Measurements from ENCODE around the gene PPP1R27. TPM values are rescaled to one million over a fixed set of nuclear protein-coding genes. Genes with fewer than 3 reads are reported as not detected.
A peak's percentile ranks its signal among the peaks of the same experiment; 100 is the strongest.

PPP1R27 gene
- polyA plus RNA-seq, 6 donors from 2014 or later = 0.18 to 0.64 TPM; not detected in 4

DNA sequence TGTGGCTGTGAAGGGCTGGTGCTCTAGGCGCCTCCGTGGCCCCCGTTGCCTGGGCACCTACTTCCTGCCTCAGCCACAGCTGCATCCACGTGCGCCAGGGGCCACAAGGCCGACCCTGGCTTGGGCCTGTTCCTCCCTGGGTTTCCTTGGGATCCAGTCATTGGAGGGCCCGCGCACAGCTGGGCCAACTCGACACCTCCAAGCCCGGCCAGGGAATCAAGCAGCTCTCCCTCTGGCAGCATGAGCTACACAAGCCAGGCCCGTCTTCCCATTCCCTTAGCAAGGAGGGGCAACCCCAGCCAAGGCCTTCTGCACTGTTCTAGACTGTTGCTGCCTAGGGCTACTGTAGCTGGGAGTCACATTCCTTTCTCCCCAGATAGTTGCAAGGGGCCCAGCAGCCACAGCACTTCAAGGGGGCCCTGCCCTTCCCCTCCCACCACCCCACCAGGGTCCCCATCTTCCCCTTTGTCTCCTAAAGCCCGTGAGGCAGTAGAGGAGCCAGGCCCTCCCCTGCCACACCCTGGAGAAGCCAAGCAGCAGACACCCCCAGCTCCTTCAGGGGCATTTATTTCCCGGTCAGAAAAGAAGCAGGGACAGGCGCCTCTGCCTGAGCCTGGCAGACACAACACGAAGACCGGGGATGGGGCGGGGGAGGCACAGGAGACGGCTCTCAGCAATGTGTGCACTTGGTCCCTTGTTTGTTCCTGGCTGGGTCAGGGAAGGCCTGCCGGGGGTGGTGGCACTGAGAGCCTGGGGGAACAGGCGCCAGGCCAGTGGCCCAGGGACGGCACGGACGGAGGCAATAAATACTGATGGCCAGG, 32.5 kb upstream of the PPP1R27 start:
- DNase-seq (no peak), ATAC-seq (ENCODE audit: low read depth in 2 of 2) (no peak)
- Mint-ChIP-seq H3K4me3 (peak overlapping the region in 3 of 8 donors; percentile 24 to 57 (median 30)), H3K27me3 (no peaks in the 10 kb centered on the region), H3K4me1 (peaks cover 17 to 41% (median 25%) of the 10 kb centered on the region in 3 donors), H3K9me3 (no peaks in the 10 kb centered on the region), H3K27ac (peak overlapping the region in 5 of 6 donors; percentile 69 to 95 (median 92)), H3K36me3 (no peaks in the 10 kb centered on the region)

DNA sequence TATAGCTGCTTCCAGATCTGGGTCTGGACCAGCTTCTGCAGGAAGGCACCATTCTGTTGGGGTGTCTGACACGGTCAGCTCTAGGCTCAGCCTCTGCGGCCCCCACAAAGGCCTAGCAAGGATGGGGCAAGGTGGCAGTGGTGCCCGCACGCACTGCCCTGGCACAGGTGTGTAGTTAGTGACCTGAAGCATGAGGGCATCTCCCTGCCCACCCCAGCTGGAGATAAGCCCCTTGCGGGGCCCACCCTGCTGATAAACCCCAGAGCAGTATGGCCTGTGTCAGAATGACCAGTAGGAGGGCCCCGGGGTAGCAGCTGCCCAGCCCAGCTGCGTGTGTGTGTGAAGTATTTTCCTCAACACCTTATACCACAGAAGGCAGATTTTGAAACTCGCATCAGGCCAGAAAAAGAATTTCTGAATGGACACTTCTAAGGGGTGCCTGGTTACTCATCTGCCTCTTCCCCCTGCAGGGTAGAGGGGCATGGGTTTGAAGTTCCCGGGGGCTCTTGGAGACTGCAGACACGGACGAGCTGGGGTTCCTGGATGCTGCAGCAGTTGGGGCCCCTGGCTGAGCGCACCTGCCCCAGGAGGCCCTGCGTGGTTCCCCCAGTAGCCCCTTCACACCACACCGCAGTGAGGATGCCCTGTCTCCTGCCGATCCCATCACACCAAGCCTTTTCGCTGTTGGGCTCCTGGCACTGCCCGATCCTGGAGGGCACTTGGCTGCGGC, 31.8 kb upstream of the PPP1R27 start:
- Mint-ChIP-seq H3K9me3 (no peaks in the 10 kb centered on the region), H3K27ac (peak overlapping the region in 4 of 6 donors; percentile 69 to 95 (median 94))
- no peak for ATAC-seq (ENCODE audit: low read depth in 2 of 2)

DNA sequence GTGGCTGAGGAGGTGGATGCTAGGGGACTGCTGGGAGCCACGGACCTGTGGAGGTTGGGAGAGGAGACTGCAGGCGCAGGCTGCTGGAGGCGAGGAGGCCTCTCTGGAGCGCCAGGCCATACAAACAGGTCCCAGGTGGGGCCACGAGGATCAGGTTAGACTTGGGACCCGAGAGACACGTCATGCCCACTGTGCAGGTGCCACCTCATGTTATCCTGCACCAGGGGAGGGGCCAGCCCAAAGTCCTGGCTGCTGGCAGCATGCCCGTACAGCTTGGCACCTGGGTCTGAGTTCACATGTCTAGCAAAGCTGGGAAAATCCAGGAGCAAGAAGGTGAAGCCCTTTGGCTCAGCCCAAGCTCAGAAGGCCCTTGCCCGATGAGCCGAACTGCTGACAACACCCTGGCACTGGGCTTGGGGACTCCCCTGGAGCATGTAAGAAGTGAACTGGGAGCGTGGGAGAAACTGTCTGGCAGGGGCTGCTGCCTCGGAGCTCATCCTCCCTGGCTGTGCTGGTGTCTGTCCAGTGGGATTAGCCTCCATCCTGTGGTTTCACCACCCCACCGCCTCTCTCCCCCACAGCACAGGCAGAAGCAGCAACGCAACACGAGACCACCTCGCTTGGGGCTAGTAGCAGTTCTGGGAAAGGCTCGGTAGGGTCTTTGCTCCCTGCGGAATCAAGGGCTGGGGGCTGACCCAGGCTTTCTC, 31.0 kb upstream of the PPP1R27 start:
- Mint-ChIP-seq H3K36me3 (no peaks in the 10 kb centered on the region), H3K27ac (peak overlapping the region in 4 of 6 donors; percentile 49 to 95 (median 79)), H3K9me3 (no peaks in the 10 kb centered on the region), H3K27me3 (no peaks in the 10 kb centered on the region), H3K4me3 (peak overlapping the region in 4 of 8 donors; percentile 55 to 60 (median 57)), H3K4me1 (peaks cover 23 to 42% (median 29%) of the 10 kb centered on the region in 3 donors)
- no peak for ATAC-seq (ENCODE audit: low read depth in 2 of 2)
- no peak for DNase-seq

More for the DNA sequence above, 31.8 kb upstream of the PPP1R27 start:
- Mint-ChIP-seq H3K27me3 (no peaks in the 10 kb centered on the region), H3K4me3 (peak overlapping the region in 1 of 8 donors; percentile 57), H3K36me3 (no peaks in the 10 kb centered on the region), H3K4me1 (peaks cover 17 to 36% (median 26%) of the 10 kb centered on the region in 3 donors)
- no peak for DNase-seq

DNA sequence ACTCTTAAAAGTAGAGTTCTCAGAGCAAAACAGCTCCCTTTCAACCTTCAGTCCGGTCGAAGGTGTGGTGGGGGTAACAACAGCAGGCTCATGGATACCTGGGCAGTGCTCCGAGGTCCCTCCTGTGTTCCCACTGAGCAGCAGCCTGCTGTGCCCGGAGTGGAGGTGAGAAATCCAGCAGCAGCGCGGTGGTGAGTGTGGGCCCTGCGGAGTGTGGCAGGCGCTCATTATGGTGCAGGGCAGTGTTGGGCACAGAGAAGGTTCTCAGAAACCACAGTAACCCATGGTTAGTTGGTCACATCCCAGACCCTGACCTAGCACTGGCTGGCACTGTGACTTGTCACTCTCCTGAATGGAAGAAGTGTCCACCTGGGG, 30.5 kb upstream of the PPP1R27 start:
- peak overlapping the region in 4 of 8 donors; percentile 55 to 60 (median 57) for H3K4me3 Mint-ChIP-seq
- peaks cover 23 to 43% (median 28%) of the 10 kb centered on the region in 3 donors for H3K4me1 Mint-ChIP-seq
- H3K27me3 Mint-ChIP-seq = no peaks in the 10 kb centered on the region
- no peak for ATAC-seq (ENCODE audit: low read depth in 2 of 2)
- DNase-seq = no peak
- peak overlapping the region in 3 of 6 donors; percentile 49 to 95 (median 87) for H3K27ac Mint-ChIP-seq
- H3K36me3 Mint-ChIP-seq = no peaks in the 10 kb centered on the region
- no peaks in the 10 kb centered on the region for H3K9me3 Mint-ChIP-seq

DNA sequence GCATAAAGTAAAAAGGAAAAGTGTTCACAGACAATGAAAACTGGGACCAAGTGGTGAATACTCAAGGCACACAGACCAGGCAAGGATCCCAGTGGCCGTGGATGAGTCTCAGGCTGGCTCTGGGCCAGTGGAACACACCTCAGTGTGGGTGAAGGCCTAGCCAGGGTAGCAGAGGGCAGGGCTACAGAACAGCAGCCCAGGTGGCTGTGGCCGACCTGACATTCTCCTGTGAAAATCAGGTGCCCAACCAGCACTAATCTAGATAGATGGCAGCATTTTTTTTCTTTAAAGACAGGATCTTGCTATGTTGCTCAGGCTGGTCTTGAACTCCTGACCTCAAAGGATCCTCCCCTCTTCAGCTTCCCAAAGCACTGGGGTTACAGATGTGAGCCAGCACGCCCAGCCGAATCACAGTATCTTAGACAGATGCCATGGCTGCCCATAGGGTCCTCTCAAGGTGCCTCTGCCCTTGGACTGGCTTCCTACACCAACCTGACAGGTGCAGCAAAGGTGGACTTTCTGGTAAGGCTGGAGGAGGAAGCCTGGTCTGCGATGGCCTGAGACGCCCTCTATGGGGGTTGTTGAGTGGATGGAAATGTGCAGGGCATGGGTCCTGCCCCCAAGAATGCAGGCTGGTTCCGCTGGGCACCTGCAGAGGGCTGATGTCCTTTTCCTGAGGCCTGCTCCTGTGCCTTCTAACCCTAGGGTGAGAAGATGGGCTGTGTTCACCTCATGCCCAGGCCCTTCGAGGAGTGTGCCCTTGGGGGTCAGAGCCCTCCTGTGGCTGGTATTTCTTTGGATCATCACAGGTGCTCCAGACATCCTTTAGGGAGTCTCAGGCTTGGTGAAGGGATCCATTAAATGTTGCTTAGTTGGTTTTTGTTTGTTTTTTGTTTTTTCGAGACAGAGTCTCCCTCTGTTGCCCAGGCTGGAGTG, 29.3 kb upstream of the PPP1R27 start:
- peak overlapping the region in 4 of 6 donors; percentile 25 to 89 (median 61) for H3K27ac Mint-ChIP-seq
- H3K4me3 Mint-ChIP-seq = peak overlapping the region in 4 of 8 donors; percentile 15 to 81 (median 66)
- H3K4me1 Mint-ChIP-seq = peaks cover 26 to 41% (median 28%) of the 10 kb centered on the region in 3 donors
- no peak for ATAC-seq (ENCODE audit: low read depth in 2 of 2)
- peaks cover 0 to 7% of the 10 kb centered on the region in 2 donors for H3K36me3 Mint-ChIP-seq
- H3K27me3 Mint-ChIP-seq = no peaks in the 10 kb centered on the region
- no peak for DNase-seq
- H3K9me3 Mint-ChIP-seq = no peaks in the 10 kb centered on the region

DNA sequence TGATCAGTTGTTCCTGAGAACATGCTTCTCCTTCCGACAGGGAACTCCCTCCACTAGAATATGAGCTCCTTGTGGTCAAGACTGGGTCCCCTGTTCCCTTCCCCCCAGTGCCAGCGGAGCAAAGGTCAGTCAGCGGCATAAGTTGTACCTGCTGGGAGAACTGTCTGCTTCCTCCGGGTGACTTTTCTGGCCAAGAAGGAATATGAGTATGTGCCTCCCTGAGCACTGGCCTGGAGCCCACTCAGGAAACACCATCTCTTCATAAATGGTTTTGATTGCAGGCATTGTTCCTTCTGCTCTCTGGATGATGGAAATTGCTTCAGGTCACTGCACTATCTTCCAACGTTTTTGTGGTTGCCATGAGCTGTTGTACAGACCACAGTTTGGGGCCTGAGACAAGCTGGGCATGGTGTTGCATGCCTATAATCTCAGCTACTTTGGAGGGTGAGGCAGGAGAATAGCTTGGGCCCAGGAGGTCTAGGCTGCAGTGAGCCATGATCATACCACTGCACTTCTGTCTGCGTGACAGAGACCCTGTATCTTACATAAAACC, 28.3 kb upstream of the PPP1R27 start:
- no peak for ATAC-seq (ENCODE audit: low read depth in 2 of 2)
- H3K27ac Mint-ChIP-seq = peak overlapping the region; percentile 75 to 89 (median 84)

DNA sequence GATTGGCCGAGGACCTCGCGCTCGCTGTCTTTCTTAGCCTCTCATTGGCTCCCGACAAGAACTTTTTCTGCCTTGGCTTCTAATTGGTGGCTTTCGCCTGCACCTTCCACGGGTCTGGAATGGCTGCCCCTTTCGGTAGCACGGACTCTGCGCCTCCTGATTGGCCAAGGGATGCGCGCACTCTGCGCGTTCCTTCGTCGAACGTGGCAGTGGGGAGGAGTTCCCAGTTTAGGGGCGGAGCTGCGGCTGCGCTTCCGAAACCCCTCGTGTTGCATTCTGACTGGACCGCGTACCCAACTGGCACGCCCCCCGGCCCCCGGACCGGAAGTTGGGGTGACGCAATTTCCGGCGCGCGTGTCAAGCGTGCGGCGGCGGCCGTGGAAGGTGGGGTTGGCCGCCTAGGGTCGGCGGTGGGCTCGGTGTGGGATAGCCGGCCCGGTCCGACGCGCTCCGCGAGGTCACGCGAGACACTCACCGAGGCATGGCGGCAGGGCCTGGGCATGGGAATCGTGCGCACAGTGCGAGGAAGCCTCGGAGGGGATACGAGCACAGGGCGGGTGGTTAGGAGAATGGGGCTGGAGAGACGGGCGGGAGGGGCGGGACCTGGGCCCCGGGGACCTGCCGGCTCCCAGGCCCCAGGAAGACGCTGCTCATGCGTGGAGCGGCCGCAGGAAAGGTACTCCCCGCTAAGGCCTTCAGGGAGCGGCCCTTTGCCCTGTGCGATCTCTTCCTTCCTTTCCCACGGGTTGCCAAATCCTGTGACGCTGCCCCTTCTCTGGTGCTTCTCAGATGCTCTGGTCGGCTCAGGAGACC, 26.1 kb upstream of the PPP1R27 start:
- ATAC-seq (ENCODE audit: low read depth in 2 of 2) (peak; percentile 76 to 79), DNase-seq (peak; percentile 99)
- H3K4me1 Mint-ChIP-seq = peaks cover 20 to 48% (median 34%) of the 10 kb centered on the region in 3 donors
- H3K9me3 Mint-ChIP-seq = no peaks in the 10 kb centered on the region
- peak overlapping the region; percentile 86 to 94 (median 91) for H3K4me3 Mint-ChIP-seq
- H3K27me3 Mint-ChIP-seq = no peaks in the 10 kb centered on the region
- peaks cover 0 to 7% of the 10 kb centered on the region in 2 donors for H3K36me3 Mint-ChIP-seq
- H3K27ac Mint-ChIP-seq = peak overlapping the region; percentile 97 to 99 (median 98)

More for the DNA sequence above, 28.3 kb upstream of the PPP1R27 start:
- Mint-ChIP-seq H3K4me1 (peaks cover 23 to 42% (median 35%) of the 10 kb centered on the region in 3 donors), H3K9me3 (no peaks in the 10 kb centered on the region), H3K27me3 (no peaks in the 10 kb centered on the region), H3K4me3 (peak overlapping the region in 7 of 8 donors; percentile 27 to 81 (median 66)), H3K36me3 (peaks cover 0 to 7% of the 10 kb centered on the region in 2 donors)
- no peak for DNase-seq

DNA sequence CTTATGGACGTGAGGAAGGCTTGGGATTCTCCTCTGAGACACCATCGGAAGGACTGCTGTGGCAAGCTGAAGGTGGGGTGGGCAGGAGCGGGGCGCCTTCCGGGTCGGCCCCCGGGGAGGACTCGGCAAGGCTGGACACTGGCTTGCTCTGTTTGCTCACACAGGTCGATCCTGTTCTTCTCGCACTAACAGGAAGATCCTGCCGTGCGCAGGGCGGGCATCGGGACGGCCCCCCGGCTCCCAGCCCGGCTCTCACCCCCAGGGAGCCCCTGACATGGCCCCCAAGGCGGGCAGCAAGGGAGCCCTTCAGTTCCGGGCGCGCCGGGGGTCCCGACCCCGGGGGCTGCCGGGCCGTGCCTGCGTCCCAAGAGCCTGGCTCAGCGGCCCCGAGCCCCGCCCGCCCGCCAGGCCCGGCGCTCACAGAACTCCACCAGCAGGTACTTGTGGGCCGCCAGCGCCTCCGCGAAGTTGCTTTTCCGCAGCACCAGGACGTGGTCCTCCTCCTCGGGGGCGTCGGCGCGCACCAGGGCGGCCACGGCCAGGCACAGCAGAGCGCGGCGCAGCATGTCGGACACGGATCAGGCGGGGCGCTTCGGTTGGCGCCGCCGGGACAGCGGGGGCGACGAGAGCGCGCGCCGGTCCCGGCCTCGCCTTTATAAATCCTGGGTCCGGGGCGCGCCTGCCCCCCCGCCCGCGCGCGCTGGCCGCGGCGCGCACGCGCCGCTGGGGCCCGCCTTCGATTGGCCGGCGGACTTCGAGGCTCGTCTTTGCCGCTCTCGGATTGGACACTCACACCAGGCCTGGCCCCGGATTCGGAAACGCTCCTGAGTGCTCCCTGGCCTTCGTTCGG, 25.3 kb upstream of the PPP1R27 start, which contains the start of gene P4HB:
P4HB (minus strand) TSS at position 630 of the 850 bp plus-strand sequence; CDS start at position 566, 64 bp downstream.
- Mint-ChIP-seq H3K9me3 (no peaks in the 10 kb centered on the region), H3K27me3 (no peaks in the 10 kb centered on the region), H3K36me3 (peaks cover 0 to 7% of the 10 kb centered on the region in 2 donors), H3K4me1 (peaks cover 17 to 49% (median 41%) of the 10 kb centered on the region in 3 donors), H3K27ac (peak within 1 kb of the TSS; percentile 97 to 99 (median 98)), H3K4me3 (peak within 1 kb of the TSS; percentile 86 to 94 (median 92))
- peak; percentile 7 to 8 for ATAC-seq (ENCODE audit: low read depth in 2 of 2)
- no peak for DNase-seq

DNA sequence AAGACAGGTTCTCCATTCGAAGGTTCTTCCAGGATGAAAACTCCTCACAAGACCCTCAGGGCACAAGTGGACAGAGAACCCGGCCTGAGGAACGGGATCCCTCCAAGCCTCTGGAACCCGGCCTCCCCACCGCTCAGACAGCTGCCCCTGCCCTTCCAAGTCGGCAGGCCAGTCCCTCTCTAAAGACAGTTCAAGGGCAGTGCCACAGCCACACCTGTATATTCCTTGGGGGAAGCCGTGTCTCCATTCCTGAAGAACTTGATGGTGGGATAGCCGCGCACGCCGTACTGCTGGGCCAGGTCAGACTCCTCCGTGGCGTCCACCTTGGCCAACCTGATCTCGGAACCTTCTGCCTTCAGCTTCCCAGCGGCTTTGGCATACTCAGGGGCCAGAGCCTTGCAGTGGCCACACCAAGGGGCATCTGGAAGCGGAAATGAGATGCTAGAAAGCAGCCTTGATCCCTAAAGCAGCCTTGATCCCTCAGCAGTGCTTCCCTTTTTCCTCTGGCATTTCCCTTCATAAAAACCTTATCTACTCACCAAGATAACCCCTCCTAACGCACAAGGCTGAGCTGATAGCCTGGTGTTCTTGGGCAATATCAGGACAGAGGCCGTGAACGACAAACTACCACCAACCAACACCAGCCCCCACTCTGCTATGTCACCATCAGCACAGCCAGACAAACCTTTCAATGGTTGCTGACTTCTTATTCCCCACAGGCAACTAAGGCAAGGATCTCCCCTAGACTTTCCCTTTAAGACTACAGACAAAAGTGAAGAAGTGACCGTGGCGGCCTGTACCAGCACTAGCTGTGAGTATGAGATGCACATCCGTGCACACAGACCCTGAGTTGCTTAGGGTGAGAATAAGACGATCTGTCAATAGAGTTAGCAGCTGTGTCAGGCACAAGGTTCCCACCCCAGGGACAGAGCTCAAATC, 24.4 kb upstream of the PPP1R27 start:
- ATAC-seq (ENCODE audit: low read depth in 2 of 2) = no peak
- H3K9me3 Mint-ChIP-seq = no peaks in the 10 kb centered on the region
- DNase-seq = no peak
- H3K4me3 Mint-ChIP-seq = peak overlapping the region; percentile 79 to 94 (median 90)
- H3K4me1 Mint-ChIP-seq = peaks cover 17 to 49% (median 40%) of the 10 kb centered on the region in 3 donors
- H3K27ac Mint-ChIP-seq = peak overlapping the region; percentile 13 to 99 (median 89)
- no peaks in the 10 kb centered on the region for H3K27me3 Mint-ChIP-seq
- H3K36me3 Mint-ChIP-seq = peaks cover 0 to 7% of the 10 kb centered on the region in 2 donors
